RWPE1 (cell line): ENCODE results near the gene SLC27A3.

Experiments
- CTCF ChIA-PET: fragments of 350-600 bp; sonication (Branson Sonifier 250); formaldehyde crosslinking; extraction: SDS; loops from one replicate; lab custom pipeline; 2021; lab: Yijun Ruan, JAX
- POLR2A ChIA-PET: fragments of 400-600 bp; formaldehyde crosslinking; extraction: SDS; loops from one replicate; lab custom pipeline; 2020; ENCODE audit warnings: antibody characterized with exemption; ENCODE audit not compliant: low non-redundant PET; lab: Yijun Ruan, JAX
- DNase-seq: peaks from one replicate; pipeline ENCODE4 v3.0.0; 2012; ENCODE audit warnings: low spot score
- H3K27ac ChIP-seq: fragments of 450-650 bp; 2 replicates; pipeline ENCODE4 v1.5.1; 2017
- CTCF ChIP-seq: fragments of 450-650 bp; conservative IDR thresholded peaks from 2 replicates; pipeline ENCODE4 v1.5.1; 2017; ENCODE audit warnings: low read depth, mild to moderate bottlenecking

The SLC27A3 gene

DNA sequence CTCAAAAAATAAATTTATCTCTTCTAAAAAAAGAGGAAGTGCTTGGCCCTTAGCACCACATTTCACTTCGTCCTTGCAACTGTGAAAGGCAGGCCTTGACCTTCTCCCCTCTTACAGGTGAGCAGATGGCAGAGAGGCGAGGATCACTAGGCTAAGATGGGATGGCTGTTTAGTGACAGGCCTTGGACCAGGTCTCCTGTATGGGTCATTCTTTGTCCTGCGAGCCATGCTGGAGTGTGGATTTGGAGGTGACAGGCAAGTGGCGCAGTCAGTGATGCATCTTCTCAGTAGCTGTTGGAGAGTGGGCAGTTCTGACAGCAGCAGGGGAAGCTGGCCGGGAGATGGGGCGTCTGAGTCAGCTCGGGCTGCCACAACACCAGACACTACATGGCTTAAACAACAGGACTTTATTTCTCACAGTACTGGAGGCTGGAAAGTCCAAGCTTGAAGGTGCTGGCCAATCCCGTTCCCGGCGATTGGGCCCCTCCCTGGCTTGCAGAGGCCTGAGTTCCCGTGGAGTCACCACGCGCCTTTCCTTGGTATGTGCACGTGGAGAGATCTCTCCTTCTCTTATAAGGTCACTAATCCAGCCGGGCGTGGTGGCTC lies 16.5 kb downstream of the SLC27A3 start:
- peak overlapping the region; percentile 45 for H3K27ac ChIP-seq
- ChIA-PET POLR2A (no interaction called here), CTCF (interaction anchor here (1.0 kb wide), 1 partner anchor 154 kb away, joined by 3 read pairs; no protein-coding TSS in a partner anchor)
- DNase-seq, result no peak
- TF ChIP-seq CTCF, result no peak

DNA sequence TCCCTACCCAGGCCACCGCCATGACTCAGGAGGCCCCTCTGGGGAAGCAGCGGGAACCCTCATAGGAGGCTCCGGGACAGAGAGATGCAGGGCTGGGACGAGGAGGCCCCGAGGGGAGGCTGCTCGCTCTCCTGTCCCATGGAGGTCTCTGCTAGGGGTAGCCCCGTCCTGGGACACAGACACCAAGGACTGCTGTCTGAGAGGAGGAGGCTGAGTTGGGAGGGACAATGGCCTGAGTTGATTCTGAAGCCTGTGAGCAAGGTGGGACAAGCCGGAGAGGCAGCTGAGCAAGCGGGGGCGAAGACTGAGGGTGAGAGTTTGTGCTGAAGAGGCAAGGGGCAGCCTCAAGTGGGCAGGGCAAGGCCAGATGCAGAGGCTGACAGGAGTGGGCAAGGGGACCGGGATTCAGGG lies 17.4 kb downstream of the SLC27A3 start:
- H3K27ac ChIP-seq, result no peak overlapping the region
- ChIA-PET POLR2A (no interaction called here), CTCF (no interaction called here)
- DNase-seq, result no peak
- no peak for TF ChIP-seq CTCF

GRCh38 chr1:153793261-153793972 lies 18.2 kb downstream of the SLC27A3 start:
- CTCF ChIA-PET, result interaction anchor here (0.6 kb wide), 1 partner anchor 193 kb away, joined by 3 read pairs; no protein-coding TSS in a partner anchor

GRCh38 chr1:153793973-153794615 lies 18.9 kb downstream of the SLC27A3 start:
- CTCF ChIA-PET, result interaction anchor here (0.6 kb wide), 1 partner anchor 193 kb away, joined by 3 read pairs; no protein-coding TSS in a partner anchor
- DNase-seq, result no peak
- no peak for TF ChIP-seq CTCF
- no peak overlapping the region for H3K27ac ChIP-seq
- POLR2A ChIA-PET, result no interaction called here

More at GRCh38 chr1:153793261-153793972, 18.2 kb downstream of the SLC27A3 start:
- H3K27ac ChIP-seq, result no peak overlapping the region
- TF ChIP-seq CTCF, result no peak
- POLR2A ChIA-PET, result no interaction called here
- no peak for DNase-seq

GRCh38 chr1:153794624-153795329 lies 19.6 kb downstream of the SLC27A3 start:
- POLR2A ChIA-PET, result no interaction called here
- no peak for DNase-seq
- no peak overlapping the region for H3K27ac ChIP-seq
- TF ChIP-seq CTCF, result no peak
- CTCF ChIA-PET, result interaction anchor here (0.6 kb wide), 1 partner anchor 1399 kb away, joined by 3 read pairs; no protein-coding TSS in a partner anchor

GRCh38 chr1:153795330-153795837 lies 20.2 kb downstream of the SLC27A3 start:
- CTCF ChIA-PET, result no interaction called here
- H3K27ac ChIP-seq, result no peak overlapping the region
- POLR2A ChIA-PET, result no interaction called here
- DNase-seq, result no peak
- TF ChIP-seq CTCF, result no peak
